ENCODE data around the gene HOXD1. TPM values are rescaled to one million over a fixed set of nuclear protein-coding genes. Genes with fewer than 3 reads are reported as not detected.

HOXD1 gene
- total and polyA plus RNA-seq, 2 donors (not counting 3 experiments of a cell fraction or from before 2014, with no cell fraction given) = 6.6 to 10.4 TPM

DNA sequence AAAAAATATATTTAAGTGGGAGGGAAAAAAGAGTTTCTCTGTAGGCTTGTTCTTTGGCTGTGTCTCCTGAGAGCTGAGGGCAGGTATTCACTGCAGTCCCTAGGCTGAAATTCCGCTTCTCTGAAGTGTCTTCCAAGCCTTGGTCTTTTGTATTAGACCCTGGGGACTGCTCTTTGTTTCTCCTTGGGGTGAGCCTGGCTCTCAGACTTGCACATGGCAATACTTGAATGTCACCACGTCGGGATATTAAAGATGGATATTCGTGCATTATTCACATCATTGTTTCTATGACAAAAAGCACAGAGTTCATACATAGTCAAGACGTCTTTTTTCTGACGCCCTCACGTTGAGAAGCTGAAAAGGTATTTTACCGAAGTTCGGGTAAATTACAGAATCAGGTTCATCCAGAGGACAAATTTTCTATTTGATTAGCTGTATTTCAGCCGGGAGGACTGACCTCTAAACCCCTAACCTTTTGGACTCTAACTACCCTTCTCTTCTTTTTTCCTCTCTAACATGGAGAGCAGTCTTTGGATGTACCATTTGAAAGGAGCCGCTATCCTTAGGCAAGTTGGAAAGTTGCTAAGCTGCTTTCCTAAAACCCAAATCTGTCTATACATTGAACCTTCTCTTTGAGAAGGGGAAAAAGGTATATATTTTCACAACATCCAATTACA is 33.8 kb upstream of the HOXD1 start:
- Histone ChIP-seq H3K4me1 (ENCODE audit: control insufficient read depth, extremely low read depth, insufficient read depth, low read length) (no peaks in the 10 kb centered on the region), H3K36me3 (ENCODE audit: control insufficient read depth in 2 of 2, extremely low read depth in 1 of 2, insufficient read depth in 2 of 2, low read length in 2 of 2) (peaks cover 2 to 18% of the 10 kb centered on the region in 2 experiments), H3K9ac (replicated peaks; ENCODE audit: extremely low read depth, insufficient read depth, low read length) (no peak overlapping the region), H3K9me3 (replicated peaks; ENCODE audit: control insufficient read depth, insufficient read depth, low read length) (no peaks in the 10 kb centered on the region), H4K20me1 (replicated peaks; ENCODE audit: control insufficient read depth, extremely low read depth, insufficient read depth, low read length) (no peaks in the 10 kb centered on the region), H2AFZ (ENCODE audit: low read depth, low read length) (no peak overlapping the region), H3K79me2 (ENCODE audit: control insufficient read depth, insufficient read depth, low read length) (peaks cover 3% of the 10 kb centered on the region), H3K9me1 (replicated peaks; ENCODE audit: control insufficient read depth, extremely low read depth, insufficient read depth, low read length) (no peaks in the 10 kb centered on the region), H3K27me3 (ENCODE audit: control insufficient read depth in 2 of 2, insufficient read depth in 2 of 2, low read length in 2 of 2) (no peaks in the 10 kb centered on the region), H3K4me2 (ENCODE audit: insufficient read depth, low read length) (no peak overlapping the region), H3K4me3 (replicated peaks in 1 of 3; ENCODE audit: insufficient read depth in 1 of 3, low read depth in 1 of 3, low read length in 3 of 3) (no peak overlapping the region), H3K27ac (ENCODE audit: insufficient read depth, low read depth, low read length) (no peak overlapping the region)
- ChIA-PET CTCF (interaction anchor here (0.8 to 4.1 kb wide), 8 partner anchors 10 to 497 kb away, joined by 3 to 25 read pairs (median 4); no protein-coding TSS in a partner anchor), POLR2A (interaction anchor here (0.6 kb wide), 1 partner anchor 483 kb away, joined by 5 read pairs; no protein-coding TSS in a partner anchor)
- FAIRE-seq (no peak), DNase-seq (ENCODE audit: low read depth, low spot score) (no peak)
- BruUV-seq (replicated peaks) = no TSS peak
- intact Hi-C loops (cut with micrococcal nuclease) = no loop called here
- dilution Hi-C loops (cut with MboI; ENCODE audit: extremely low pct_ligation_motif_present, low sequenced_read_pairs) = no loop called here
- TF ChIP-seq JUN (IDR thresholded peaks at IDR 0.05; ENCODE audit: borderline replicate concordance, insufficient read depth, insufficient read length, low read depth) (no peak), POLR2AphosphoS5 (IDR thresholded peaks at IDR 0.05; ENCODE audit: insufficient read depth, low read depth, low read length) (no peak), GATA2 (IDR thresholded peaks at IDR 0.05; ENCODE audit: insufficient read depth, insufficient read length, low read depth, low read length) (no peak), POLR2A (IDR thresholded peaks at IDR 0.05; ENCODE audit: low read depth, low read length) (no peak), FOS (IDR thresholded peaks at IDR 0.05; ENCODE audit: borderline replicate concordance, insufficient read depth, low read length) (no peak), MYC (IDR thresholded peaks at IDR 0.05; ENCODE audit: low read depth, low read length) (no peak), EZH2 (IDR thresholded peaks at IDR 0.05; ENCODE audit: borderline replicate concordance, low read depth, low read length, severe bottlenecking) (no peak)
- TF ChIP-seq, protein P1, sequence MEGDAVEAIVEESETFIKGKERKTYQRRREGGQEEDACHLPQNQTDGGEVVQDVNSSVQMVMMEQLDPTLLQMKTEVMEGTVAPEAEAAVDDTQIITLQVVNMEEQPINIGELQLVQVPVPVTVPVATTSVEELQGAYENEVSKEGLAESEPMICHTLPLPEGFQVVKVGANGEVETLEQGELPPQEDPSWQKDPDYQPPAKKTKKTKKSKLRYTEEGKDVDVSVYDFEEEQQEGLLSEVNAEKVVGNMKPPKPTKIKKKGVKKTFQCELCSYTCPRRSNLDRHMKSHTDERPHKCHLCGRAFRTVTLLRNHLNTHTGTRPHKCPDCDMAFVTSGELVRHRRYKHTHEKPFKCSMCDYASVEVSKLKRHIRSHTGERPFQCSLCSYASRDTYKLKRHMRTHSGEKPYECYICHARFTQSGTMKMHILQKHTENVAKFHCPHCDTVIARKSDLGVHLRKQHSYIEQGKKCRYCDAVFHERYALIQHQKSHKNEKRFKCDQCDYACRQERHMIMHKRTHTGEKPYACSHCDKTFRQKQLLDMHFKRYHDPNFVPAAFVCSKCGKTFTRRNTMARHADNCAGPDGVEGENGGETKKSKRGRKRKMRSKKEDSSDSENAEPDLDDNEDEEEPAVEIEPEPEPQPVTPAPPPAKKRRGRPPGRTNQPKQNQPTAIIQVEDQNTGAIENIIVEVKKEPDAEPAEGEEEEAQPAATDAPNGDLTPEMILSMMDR (IDR thresholded peaks at IDR 0.05; ENCODE audit: extremely low read depth in 1 of 2, insufficient read depth in 1 of 2, low read depth in 1 of 2, low read length in 2 of 2) = no peak
- TF ChIP-seq, protein P2, sequence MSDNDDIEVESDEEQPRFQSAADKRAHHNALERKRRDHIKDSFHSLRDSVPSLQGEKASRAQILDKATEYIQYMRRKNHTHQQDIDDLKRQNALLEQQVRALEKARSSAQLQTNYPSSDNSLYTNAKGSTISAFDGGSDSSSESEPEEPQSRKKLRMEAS (IDR thresholded peaks at IDR 0.05; ENCODE audit: insufficient read depth, insufficient read length) = no peak

Measured in endothelial cell of umbilical vein (primary cell).